Activated T-helper 1 cell treated with anti-CD3 and anti-CD28 coated beads, Interleukin-12 subunit alpha, Interleukin-12 subunit beta, Interleukin-2, Interleukin-4 antibody, amounts not matched to agents 30 ng/mL and 10 ng/mL and 1 ng/mL, durations not matched to agents 14 hours and 24 hours and 36 hours (primary cell): ENCODE data around the gene MAST1. TPM values are rescaled to one million over a fixed set of nuclear protein-coding genes. Genes with fewer than 3 reads are reported as not detected.

Experiments used
- DNase-seq: peaks from one replicate; pipeline ENCODE4 v3.0.0; 2021; ENCODE audit warnings: low spot score
- H3K27ac Mint-ChIP-seq: one replicate; pipeline ENCODE4 v1.8.0; 2021; ENCODE audit warnings: mild to moderate bottlenecking, mixed read lengths
- H3K27me3 Mint-ChIP-seq: one replicate; pipeline ENCODE4 v1.8.0; 2022; ENCODE audit warnings: mild to moderate bottlenecking, moderate library complexity, mixed read lengths; ENCODE audit not compliant: insufficient read depth
- H3K36me3 Mint-ChIP-seq: one replicate; pipeline ENCODE4 v1.8.0; 2021; ENCODE audit warnings: low read depth, mixed read lengths
- H3K4me1 Mint-ChIP-seq: one replicate; pipeline ENCODE4 v1.8.0; 2021; ENCODE audit warnings: low read depth, mixed read lengths
- H3K4me3 Mint-ChIP-seq: one replicate; pipeline ENCODE4 v1.8.0; 2021; ENCODE audit warnings: mild to moderate bottlenecking, moderate library complexity, mixed read lengths
- H3K9me3 Mint-ChIP-seq: one replicate; pipeline ENCODE4 v1.8.0; 2021; ENCODE audit warnings: mixed read lengths
- intact Hi-C: fragments of 100-400 bp; cut with micrococcal nuclease; formaldehyde crosslinking; loops from one replicate; pipeline ENCODE4 v1.15.1; 2024
- total RNA-seq: library from RNA; stranded (reverse); gene quantifications from 2 replicates; pipeline ENCODE4 v1.2.3, GENCODE V29; 2022

MAST1 gene
- total RNA-seq, 1 donor from 2014 or later, result 1.4 TPM

DNA sequence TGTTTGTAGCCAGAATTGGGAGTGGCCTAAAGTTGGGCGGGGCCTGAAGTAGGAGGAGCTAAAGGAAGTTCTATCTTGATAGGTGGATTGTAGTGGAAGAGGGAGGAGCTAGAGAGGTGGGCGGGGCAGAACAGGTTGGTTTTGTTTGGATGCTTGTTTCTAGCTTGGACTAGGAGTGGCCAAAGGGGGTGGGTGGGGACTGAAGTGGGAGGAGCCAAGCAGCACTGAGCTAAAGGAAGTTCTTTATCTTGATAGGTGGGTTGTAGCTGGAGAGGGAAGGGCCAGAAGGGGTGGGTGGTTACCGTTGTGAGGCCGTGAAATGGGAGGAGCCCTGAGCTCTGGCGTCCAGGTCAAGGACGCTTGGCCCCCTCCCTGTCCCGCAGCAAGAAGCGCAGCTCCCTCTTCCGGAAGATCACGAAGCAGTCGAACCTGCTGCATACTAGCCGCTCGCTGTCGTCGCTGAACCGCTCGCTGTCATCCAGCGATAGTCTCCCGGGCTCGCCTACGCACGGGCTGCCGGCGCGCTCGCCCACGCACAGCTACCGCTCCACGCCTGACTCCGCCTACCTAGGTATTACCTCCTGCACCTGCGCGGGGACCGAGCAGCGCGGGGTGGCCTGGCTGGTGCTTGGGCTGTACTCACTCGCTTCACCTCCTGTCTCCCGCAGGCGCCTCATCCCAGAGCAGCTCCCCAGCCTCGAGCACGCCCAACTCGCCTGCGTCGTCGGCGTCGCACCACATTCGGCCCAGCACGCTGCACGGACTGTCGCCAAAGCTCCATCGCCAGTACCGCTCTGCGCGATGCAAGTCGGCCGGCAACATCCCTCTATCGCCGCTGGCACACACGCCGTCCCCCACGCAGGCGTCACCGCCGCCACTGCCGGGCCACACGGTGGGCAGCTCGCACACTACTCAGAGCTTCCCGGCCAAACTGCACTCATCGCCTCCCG lies 34.9 kb downstream of the MAST1 start:
- Mint-ChIP-seq H3K4me3 (peak overlapping the region; percentile 22), H3K9me3 (no peaks in the 10 kb centered on the region), H3K4me1 (no peaks in the 10 kb centered on the region), H3K27me3 (no peaks in the 10 kb centered on the region), H3K36me3 (peaks cover 20% of the 10 kb centered on the region), H3K27ac (no peak overlapping the region)
- peak; percentile 46 for DNase-seq
- intact Hi-C loops, result no loop called here

DNA sequence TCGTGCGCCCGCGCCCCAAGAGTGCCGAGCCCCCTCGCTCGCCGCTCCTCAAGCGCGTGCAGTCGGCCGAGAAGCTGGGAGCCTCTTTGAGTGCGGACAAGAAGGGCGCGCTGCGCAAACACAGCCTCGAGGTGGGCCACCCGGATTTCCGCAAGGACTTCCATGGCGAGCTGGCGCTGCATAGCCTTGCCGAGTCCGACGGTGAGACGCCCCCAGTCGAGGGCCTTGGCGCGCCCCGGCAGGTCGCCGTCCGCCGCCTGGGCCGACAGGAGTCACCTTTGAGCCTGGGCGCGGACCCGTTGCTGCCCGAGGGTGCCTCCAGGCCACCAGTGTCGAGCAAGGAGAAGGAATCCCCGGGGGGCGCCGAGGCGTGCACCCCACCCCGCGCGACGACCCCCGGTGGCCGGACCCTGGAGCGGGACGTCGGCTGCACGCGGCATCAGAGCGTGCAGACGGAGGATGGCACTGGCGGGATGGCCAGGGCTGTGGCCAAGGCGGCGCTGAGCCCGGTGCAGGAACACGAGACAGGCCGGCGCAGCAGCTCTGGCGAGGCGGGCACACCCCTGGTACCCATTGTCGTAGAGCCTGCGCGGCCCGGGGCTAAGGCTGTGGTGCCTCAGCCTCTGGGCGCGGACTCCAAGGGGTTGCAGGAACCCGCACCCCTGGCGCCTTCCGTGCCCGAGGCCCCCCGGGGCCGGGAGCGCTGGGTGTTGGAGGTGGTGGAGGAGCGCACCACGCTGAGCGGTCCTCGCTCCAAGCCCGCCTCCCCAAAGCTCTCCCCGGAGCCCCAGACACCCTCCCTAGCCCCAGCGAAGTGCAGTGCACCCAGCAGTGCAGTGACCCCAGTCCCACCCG lies 35.8 kb downstream of the MAST1 start:
- H3K9me3 Mint-ChIP-seq, result no peaks in the 10 kb centered on the region
- peaks cover 5% of the 10 kb centered on the region for H3K4me1 Mint-ChIP-seq
- H3K36me3 Mint-ChIP-seq, result peaks cover 24% of the 10 kb centered on the region
- H3K4me3 Mint-ChIP-seq, result no peak overlapping the region
- H3K27ac Mint-ChIP-seq, result no peak overlapping the region
- intact Hi-C loops, result no loop called here
- DNase-seq, result no peak
- no peaks in the 10 kb centered on the region for H3K27me3 Mint-ChIP-seq

DNA sequence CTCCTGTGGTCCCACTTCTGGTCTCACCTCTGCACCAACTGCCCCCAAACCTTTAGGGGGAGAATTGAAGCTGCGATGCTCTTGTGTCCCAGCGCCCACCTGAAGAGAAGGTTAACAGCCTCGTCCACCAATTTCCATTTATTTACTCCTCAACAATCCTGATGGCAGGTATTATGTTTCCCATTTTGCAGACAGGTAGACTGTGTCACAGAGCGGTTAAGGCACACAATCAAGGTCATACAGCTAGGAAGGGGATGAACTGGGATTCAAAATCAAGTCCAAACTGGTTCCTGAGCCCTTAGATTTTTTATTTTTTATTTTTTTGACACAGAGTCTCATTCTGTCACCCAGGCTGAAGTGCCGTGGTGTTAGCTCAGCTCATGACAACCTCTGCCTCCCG lies 36.8 kb downstream of the MAST1 start:
- no peak overlapping the region for H3K27ac Mint-ChIP-seq
- no peak for DNase-seq
- peaks cover 11% of the 10 kb centered on the region for H3K4me1 Mint-ChIP-seq
- H3K9me3 Mint-ChIP-seq, result no peaks in the 10 kb centered on the region
- H3K4me3 Mint-ChIP-seq, result no peak overlapping the region
- H3K36me3 Mint-ChIP-seq, result peaks cover 26% of the 10 kb centered on the region
- no peaks in the 10 kb centered on the region for H3K27me3 Mint-ChIP-seq
- intact Hi-C loops, result no loop called here

DNA sequence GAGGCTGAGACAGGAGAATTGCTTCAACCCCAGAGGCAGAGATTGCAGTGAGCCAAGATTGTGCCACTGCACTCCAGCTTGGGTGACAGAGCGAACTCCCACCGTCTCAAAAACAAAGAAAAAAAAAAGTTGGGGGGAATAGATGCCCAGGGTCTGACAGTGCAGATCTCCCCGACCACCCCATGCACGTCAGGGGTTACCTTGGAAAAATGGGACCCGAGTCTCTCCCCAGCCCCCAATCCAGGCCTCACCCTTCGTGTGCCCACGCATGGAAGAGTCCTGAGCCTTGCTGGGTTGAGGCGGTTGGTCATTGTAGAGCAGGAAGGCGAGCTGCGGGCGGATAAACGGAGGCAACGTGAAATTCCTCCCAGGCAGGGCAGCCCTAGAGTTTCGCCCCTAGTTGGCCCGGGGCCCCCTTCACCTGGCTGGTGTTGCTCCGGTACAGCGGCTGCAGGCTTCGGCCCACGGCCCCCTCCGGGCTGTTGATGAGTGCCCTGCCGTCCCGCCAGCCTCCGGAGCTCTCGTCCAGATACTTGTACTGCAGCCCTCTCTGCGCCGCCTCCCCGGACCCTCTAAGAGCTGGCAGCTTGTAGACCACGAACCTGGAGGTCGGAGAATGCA lies 42.3 kb downstream of the MAST1 start:
- Mint-ChIP-seq H3K4me3 (peak overlapping the region; percentile 90), H3K4me1 (peaks cover 26% of the 10 kb centered on the region), H3K27ac (peak overlapping the region; percentile 72), H3K27me3 (no peaks in the 10 kb centered on the region), H3K36me3 (peaks cover 14% of the 10 kb centered on the region), H3K9me3 (no peaks in the 10 kb centered on the region)
- DNase-seq, result no peak
- intact Hi-C loops, result loop anchor here (1.0 to 5.0 kb wide), 5 partner anchors 10 to 73 kb away; partner anchors contain the start of genes RNASEH2A and SYCE2

- Mint-ChIP-seq H3K36me3 (peaks cover 14% of the 10 kb centered on the region), H3K27me3 (no peaks in the 10 kb centered on the region), H3K9me3 (no peaks in the 10 kb centered on the region), H3K4me3 (peak within 1 kb of the TSS; percentile 90), H3K27ac (peak within 1 kb of the TSS; percentile 83), H3K4me1 (peaks cover 26% of the 10 kb centered on the region)
- peak; percentile 88 for DNase-seq
- intact Hi-C loops, result loop anchor here (1.0 to 5.0 kb wide), 5 partner anchors 9 to 74 kb away; partner anchors contain the start of genes RNASEH2A and SYCE2
Measured at GRCh38 chr19:12881172-12881808, 43.0 kb downstream of the MAST1 start, which contains the start of gene DNASE2. TSS of gene DNASE2 (minus strand) at chr19:12881449. CDS start at chr19:12881375, 74 bp downstream.

GRCh38 chr19:12882589-12882988 lies 44.3 kb downstream of the MAST1 start:
- Mint-ChIP-seq H3K4me1 (peaks cover 26% of the 10 kb centered on the region), H3K4me3 (peak overlapping the region; percentile 90), H3K36me3 (peaks cover 10% of the 10 kb centered on the region), H3K9me3 (no peaks in the 10 kb centered on the region), H3K27ac (peak overlapping the region; percentile 80), H3K27me3 (no peaks in the 10 kb centered on the region)
- no peak for DNase-seq
- intact Hi-C loops, result loop anchor here (5.0 kb wide), 1 partner anchor 75 kb away; the partner anchor contains the start of gene RNASEH2A

- Mint-ChIP-seq H3K27ac (no peak overlapping the region), H3K27me3 (no peaks in the 10 kb centered on the region)
Measured at GRCh38 chr19:12884202-12884601, 45.9 kb downstream of the MAST1 start.

GRCh38 chr19:12884627-12884925 lies 46.3 kb downstream of the MAST1 start:
- intact Hi-C loops, result loop anchor here (5.0 kb wide), 1 partner anchor 77 kb away; the partner anchor contains the start of gene RNASEH2A
- H3K36me3 Mint-ChIP-seq, result peaks cover 2% of the 10 kb centered on the region
- H3K27me3 Mint-ChIP-seq, result no peaks in the 10 kb centered on the region
- no peak for DNase-seq
- H3K4me3 Mint-ChIP-seq, result peak overlapping the region; percentile 89
- H3K27ac Mint-ChIP-seq, result no peak overlapping the region
- peaks cover 18% of the 10 kb centered on the region for H3K4me1 Mint-ChIP-seq
- no peaks in the 10 kb centered on the region for H3K9me3 Mint-ChIP-seq

More at GRCh38 chr19:12884202-12884601, 45.9 kb downstream of the MAST1 start:
- DNase-seq, result no peak
- H3K4me1 Mint-ChIP-seq, result peaks cover 22% of the 10 kb centered on the region
- peak overlapping the region; percentile 89 for H3K4me3 Mint-ChIP-seq
- no peaks in the 10 kb centered on the region for H3K9me3 Mint-ChIP-seq
- intact Hi-C loops, result loop anchor here (5.0 kb wide), 1 partner anchor 77 kb away; the partner anchor contains the start of gene RNASEH2A
- H3K36me3 Mint-ChIP-seq, result peaks cover 2% of the 10 kb centered on the region

DNA sequence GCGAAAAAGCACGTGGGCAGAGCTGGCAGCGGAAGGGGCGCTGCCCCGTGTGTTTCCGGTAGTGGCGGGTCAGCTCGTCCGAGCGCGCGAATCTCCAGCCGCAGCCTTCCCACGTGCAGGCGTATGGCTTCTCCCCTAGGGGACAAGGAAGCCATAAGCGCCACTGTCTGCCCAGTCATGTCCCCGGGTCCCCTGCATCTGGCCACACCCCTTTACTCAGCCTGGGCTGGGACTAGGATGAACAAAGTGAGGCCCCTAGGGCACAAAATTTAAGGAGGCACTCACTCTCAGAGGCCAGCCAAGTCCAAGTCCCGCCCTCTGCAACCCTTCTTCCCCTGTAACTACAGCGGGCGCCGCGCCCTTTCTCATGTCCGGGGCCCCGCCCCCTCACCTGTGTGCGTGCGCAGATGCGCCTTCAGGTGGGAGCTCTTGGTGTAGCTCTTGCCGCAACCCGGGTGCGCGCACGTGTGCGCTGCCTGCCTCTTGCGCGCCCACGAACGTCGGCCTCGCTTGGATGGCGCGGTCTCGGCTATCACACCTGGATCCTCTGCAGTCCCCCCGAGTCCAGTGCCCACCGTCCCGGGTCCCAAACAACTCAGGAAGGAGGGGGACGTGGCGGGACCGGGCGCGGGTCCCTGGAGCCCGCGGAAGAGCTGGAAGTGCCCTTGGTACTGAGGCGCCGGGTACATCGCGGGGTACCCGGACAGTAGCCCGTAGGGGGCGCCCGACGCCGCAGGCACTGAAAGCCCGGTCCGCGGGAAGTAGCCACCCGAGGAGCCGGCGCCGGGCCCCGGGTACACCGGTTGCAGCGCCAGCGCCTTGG lies 46.8 kb downstream of the MAST1 start:
- DNase-seq, result peak; percentile 84
- Mint-ChIP-seq H3K27me3 (no peaks in the 10 kb centered on the region), H3K9me3 (no peaks in the 10 kb centered on the region), H3K27ac (peak overlapping the region; percentile 84), H3K36me3 (peaks cover under 1% of the 10 kb centered on the region), H3K4me3 (peak overlapping the region; percentile 89), H3K4me1 (peaks cover 15% of the 10 kb centered on the region)
- intact Hi-C loops, result loop anchor here (1.0 to 5.0 kb wide), 3 partner anchors 53 to 80 kb away; partner anchors contain the start of genes CALR and RNASEH2A

DNA sequence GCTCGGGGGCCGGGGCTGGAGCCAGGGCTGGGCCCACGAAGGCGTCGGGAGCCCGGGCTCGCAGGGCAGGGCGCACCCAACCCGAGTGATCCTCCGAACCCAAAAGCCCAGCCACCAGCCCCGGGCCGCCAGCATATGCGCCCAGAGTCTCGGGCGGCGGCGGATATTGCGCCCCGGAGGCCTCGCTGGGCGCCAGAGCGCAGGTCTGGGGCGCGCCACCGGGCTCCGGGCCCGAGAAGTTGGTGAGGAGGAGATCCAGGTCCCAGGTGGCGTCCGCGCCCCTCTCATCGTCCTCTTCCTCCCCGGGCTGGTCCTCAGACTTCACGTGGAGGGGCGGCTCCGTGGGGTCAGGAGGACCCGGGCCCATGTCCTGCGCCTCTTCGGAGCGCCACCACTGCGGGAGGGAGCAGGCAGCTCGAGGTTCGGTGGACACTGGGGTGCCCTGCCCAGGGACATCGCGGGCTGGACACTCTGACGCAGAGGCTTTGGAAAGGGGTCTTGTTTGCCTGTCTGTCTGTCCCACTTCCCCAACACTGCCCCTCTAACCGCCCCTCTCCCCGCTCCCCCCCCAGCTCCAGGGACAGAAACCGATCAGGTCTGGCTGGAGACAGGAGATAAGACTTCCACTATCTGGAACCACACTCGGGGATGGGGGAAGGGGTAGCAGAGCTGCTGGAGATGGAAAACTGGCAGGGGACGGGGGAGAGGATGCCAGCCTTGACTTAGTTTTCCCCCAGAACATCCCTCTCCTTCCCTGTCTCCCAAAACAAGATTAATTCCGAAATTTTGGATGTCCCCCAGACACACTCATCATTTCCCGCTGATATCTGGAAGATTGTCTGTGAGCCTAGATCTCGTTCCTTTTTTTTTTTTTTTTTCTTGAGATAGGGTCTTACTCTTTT lies 47.7 kb downstream of the MAST1 start:
- Mint-ChIP-seq H3K27ac (peak overlapping the region; percentile 36), H3K36me3 (peaks cover under 1% of the 10 kb centered on the region), H3K27me3 (no peaks in the 10 kb centered on the region), H3K9me3 (no peaks in the 10 kb centered on the region), H3K4me3 (peak overlapping the region; percentile 69), H3K4me1 (peaks cover 15% of the 10 kb centered on the region)
- intact Hi-C loops, result loop anchor here (1.0 kb wide), 2 partner anchors 52 to 79 kb away; partner anchors contain the start of gene CALR
- DNase-seq, result no peak

- intact Hi-C loops, result no loop called here
- Mint-ChIP-seq H3K9me3 (no peaks in the 10 kb centered on the region), H3K4me1 (peaks cover 18% of the 10 kb centered on the region), H3K27me3 (no peaks in the 10 kb centered on the region), H3K4me3 (peak overlapping the region; percentile 69), H3K27ac (peak overlapping the region; percentile 36), H3K36me3 (peaks cover 3% of the 10 kb centered on the region)
- DNase-seq, result no peak
Measured at GRCh38 chr19:12886651-12886968, 48.3 kb downstream of the MAST1 start.
